ENCODE data around the gene PRKCB.

GRCh38 chr16:23877107-23878070 is 41.6 kb downstream of the PRKCB start:
- no peak for TF ChIP-seq CTCF (IDR thresholded peaks at IDR 0.05; ENCODE audit: insufficient read depth, low read length)
- no peak for TF ChIP-seq POLR2AphosphoS5 (IDR thresholded peaks at IDR 0.05; ENCODE audit: low read depth)
- no peak for TF ChIP-seq REST (IDR thresholded peaks at IDR 0.05; ENCODE audit: insufficient replicate concordance, low read depth)
- TF ChIP-seq SPI1 (IDR thresholded peaks at IDR 0.05; ENCODE audit: borderline replicate concordance, low read depth) = no peak
- TF ChIP-seq GABPA (IDR thresholded peaks at IDR 0.05; ENCODE audit: low read depth) = no peak

All from HL-60 (cell line).